HEK293T (cell line): Measurements from ENCODE around the gene ARF1.

Experiments used
- CTCF ChIA-PET: fragments of 350-600 bp; formaldehyde crosslinking; extraction: SDS; loops from one replicate; lab custom pipeline; 2021; ENCODE audit warnings: antibody characterized with exemption, inconsistent platforms; lab: Yijun Ruan, JAX
- POLR2A ChIA-PET: fragments of 350-600 bp; formaldehyde crosslinking; extraction: SDS; loops from one replicate; lab custom pipeline; 2020; ENCODE audit warnings: antibody characterized with exemption, inconsistent platforms; lab: Yijun Ruan, JAX
- DNase-seq: peaks from one replicate; pipeline ENCODE4 v3.0.0; 2012; ENCODE audit warnings: mixed read lengths; ENCODE audit errors: extremely low spot score
- ARNT ChIP-seq: fragments of 450-650 bp; IDR thresholded peaks from 2 replicates; pipeline ENCODE4 v1.6.1; 2017; ENCODE audit warnings: mild to moderate bottlenecking
- BHLHE40 ChIP-seq: fragments of 450-650 bp; IDR thresholded peaks from 2 replicates; pipeline ENCODE4 v1.6.1; 2016; ENCODE audit warnings: mild to moderate bottlenecking, moderate library complexity, borderline replicate concordance
- CTBP1 ChIP-seq: fragments of 450-650 bp; IDR thresholded peaks from 2 replicates; pipeline ENCODE4 v1.6.1; 2016; ENCODE audit warnings: borderline replicate concordance
- ELF4 ChIP-seq: fragments of 450-650 bp; IDR thresholded peaks from 2 replicates; pipeline ENCODE4 v1.6.1; 2017; ENCODE audit warnings: antibody characterized with exemption
- FOXA1 ChIP-seq: fragments of 450-650 bp; IDR thresholded peaks from 2 replicates; pipeline ENCODE4 v1.6.1; 2016; ENCODE audit warnings: mild to moderate bottlenecking
- FOXK2 ChIP-seq: fragments of 450-650 bp; IDR thresholded peaks from 2 replicates; pipeline ENCODE4 v1.6.1; 2016; ENCODE audit warnings: mild to moderate bottlenecking
- FOXM1 ChIP-seq: fragments of 450-650 bp; IDR thresholded peaks from 2 replicates; pipeline ENCODE4 v1.6.1; 2017; ENCODE audit warnings: mild to moderate bottlenecking, borderline replicate concordance
- HDGF ChIP-seq: fragments of 450-650 bp; IDR thresholded peaks from 2 replicates; pipeline ENCODE4 v1.6.1; 2017; ENCODE audit warnings: antibody characterized with exemption, borderline replicate concordance
- L3MBTL2 ChIP-seq: fragments of 450-650 bp; conservative IDR thresholded peaks from 2 replicates; pipeline ENCODE4 v1.6.1; 2016; ENCODE audit warnings: mild to moderate bottlenecking
- LEF1 ChIP-seq: fragments of 450-650 bp; IDR thresholded peaks from 2 replicates; pipeline ENCODE4 v1.6.1; 2017; ENCODE audit warnings: mild to moderate bottlenecking, borderline replicate concordance
- NFRKB ChIP-seq: fragments of 450-650 bp; IDR thresholded peaks from 2 replicates; pipeline ENCODE4 v1.6.1; 2016; ENCODE audit warnings: mild to moderate bottlenecking, moderate library complexity
- PKNOX1 ChIP-seq: fragments of 450-650 bp; IDR thresholded peaks from 2 replicates; pipeline ENCODE4 v1.6.1; 2016
- SP1 ChIP-seq: fragments of 450-650 bp; IDR thresholded peaks from 2 replicates; pipeline ENCODE4 v1.6.1; 2017
- SUZ12 ChIP-seq: fragments of 450-650 bp; IDR thresholded peaks from 2 replicates; pipeline ENCODE4 v1.6.1; 2016; ENCODE audit warnings: mild to moderate bottlenecking
- TARDBP ChIP-seq: fragments of 450-650 bp; IDR thresholded peaks from 2 replicates; pipeline ENCODE4 v1.6.1; 2016
- ZNF384 ChIP-seq: fragments of 450-650 bp; IDR thresholded peaks from 2 replicates; pipeline ENCODE4 v1.6.1; 2016

The ARF1 gene

GRCh38 chr1:228142701-228143136 lies 60.2 kb downstream of the ARF1 start:
- no peak for TF ChIP-seq SP1
- no peak for TF ChIP-seq HDGF
- TF ChIP-seq PKNOX1: no peak
- TF ChIP-seq SUZ12: no peak
- TF ChIP-seq BHLHE40: no peak
- no peak for TF ChIP-seq FOXM1
- no peak for TF ChIP-seq CTBP1
- TF ChIP-seq TARDBP: no peak
- TF ChIP-seq ARNT: no peak
- no peak for TF ChIP-seq FOXK2
- no peak for TF ChIP-seq FOXA1
- TF ChIP-seq NFRKB: no peak
- no peak for TF ChIP-seq ELF4
- TF ChIP-seq LEF1: no peak
- CTCF ChIA-PET: interaction anchor here (1.9 kb wide), 1 partner anchor 12 kb away, joined by 5 read pairs; no protein-coding TSS in a partner anchor
- POLR2A ChIA-PET: interaction anchor here (0.6 to 2.2 kb wide), 2 partner anchors 8 to 23 kb away, joined by 3 to 20 read pairs; partner anchors contain the start of gene IBA57
- DNase-seq: no peak

GRCh38 chr1:228143480-228144192 lies 61.1 kb downstream of the ARF1 start:
- DNase-seq: no peak
- TF ChIP-seq ELF4 (no peak), ZNF384 (no peak), PKNOX1 (no peak), FOXM1 (no peak), HDGF (no peak), LEF1 (no peak), SUZ12 (no peak), FOXA1 (no peak), BHLHE40 (no peak), FOXK2 (no peak), L3MBTL2 (no peak), CTBP1 (no peak), TARDBP (no peak), SP1 (no peak), ARNT (no peak), NFRKB (no peak)
- CTCF ChIA-PET: interaction anchor here (1.9 kb wide), 1 partner anchor 13 kb away, joined by 5 read pairs; no protein-coding TSS in a partner anchor
- POLR2A ChIA-PET: interaction anchor here (2.2 kb wide), 1 partner anchor 22 kb away, joined by 20 read pairs; the partner anchor contains the start of gene IBA57

GRCh38 chr1:228144193-228144992 lies 61.9 kb downstream of the ARF1 start:
- ChIA-PET POLR2A (interaction anchor here (2.2 kb wide), 1 partner anchor 21 kb away, joined by 20 read pairs; the partner anchor contains the start of gene IBA57), CTCF (interaction anchor here (0.6 kb wide), 1 partner anchor 141 kb away, joined by 3 read pairs; no protein-coding TSS in a partner anchor)
- TF ChIP-seq PKNOX1: no peak
- no peak for TF ChIP-seq BHLHE40
- DNase-seq: no peak

- no peak for TF ChIP-seq NFRKB
- no peak for TF ChIP-seq FOXM1
- TF ChIP-seq L3MBTL2: no peak
- no peak for TF ChIP-seq LEF1
- no peak for TF ChIP-seq ELF4
- no peak for TF ChIP-seq PKNOX1
- no peak for TF ChIP-seq ARNT
- TF ChIP-seq FOXK2: no peak
- TF ChIP-seq CTBP1: no peak
- no peak for TF ChIP-seq FOXA1
- TF ChIP-seq SUZ12: no peak
- TF ChIP-seq TARDBP: no peak
- no peak for TF ChIP-seq SP1
- no peak for TF ChIP-seq HDGF
- TF ChIP-seq ZNF384: no peak
- no peak for TF ChIP-seq BHLHE40
- CTCF ChIA-PET: no interaction called here
- POLR2A ChIA-PET: interaction anchor here (2.2 kb wide), 1 partner anchor 21 kb away, joined by 20 read pairs; the partner anchor contains the start of gene IBA57
- DNase-seq: no peak
These were observed 62.5 kb downstream of the ARF1 start for GRCh38 chr1:228144993-228145343.
